IPS-NIHi7 (cell line): ENCODE measurements around the gene S100A8.
"Not testable (repeated sequence)": the region's sequence is repeated elsewhere in the genome, so short reads cannot be mapped to it uniquely, and the experiment has no call there.

Experiments
- DNase-seq: peaks from one replicate; pipeline ENCODE4 v3.0.0; 2012; ENCODE audit warnings: mixed read lengths; ENCODE audit errors: extremely low spot score

Gene S100A8

DNA sequence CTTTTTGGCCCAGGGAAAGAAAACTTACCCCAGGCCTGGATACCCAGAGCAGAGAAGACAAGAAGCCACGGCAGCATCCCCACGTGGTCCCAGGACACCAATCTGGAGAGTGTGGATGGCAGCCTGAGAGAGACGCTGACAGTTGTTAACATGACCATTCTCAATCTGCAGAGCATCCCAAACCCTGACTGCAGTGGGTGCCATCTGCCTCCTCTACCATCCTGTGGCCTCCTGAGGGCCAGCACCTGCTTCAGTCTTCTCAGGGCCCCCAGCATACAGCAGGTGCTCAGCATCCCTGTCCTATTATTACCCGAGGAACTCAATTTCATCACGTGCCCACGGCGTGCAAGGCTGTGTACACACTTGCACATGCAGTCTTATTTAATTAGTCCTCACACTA, 43.0 kb downstream of the S100A8 start:
- no peak for DNase-seq

DNA sequence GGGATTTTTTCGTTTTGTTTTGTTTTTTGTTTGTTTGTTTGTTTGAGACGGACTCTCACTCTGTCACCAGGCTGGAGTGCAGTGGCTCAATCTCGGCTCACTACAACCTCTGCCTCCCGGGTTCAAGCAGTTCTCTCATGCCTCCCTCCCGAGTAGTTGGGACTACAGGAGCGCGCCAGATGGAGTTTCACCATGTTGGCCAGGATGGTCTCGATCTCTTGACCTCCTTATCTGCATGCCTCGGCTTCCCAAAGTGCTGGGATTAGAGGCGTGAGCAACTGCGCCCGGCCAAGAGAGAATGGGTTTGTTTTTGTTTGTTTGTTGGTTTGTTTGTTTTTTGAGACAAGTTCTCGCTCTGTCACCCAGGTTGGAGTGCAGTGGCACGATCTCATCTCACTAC, 43.8 kb downstream of the S100A8 start:
- not testable (repeated sequence) for DNase-seq

DNA sequence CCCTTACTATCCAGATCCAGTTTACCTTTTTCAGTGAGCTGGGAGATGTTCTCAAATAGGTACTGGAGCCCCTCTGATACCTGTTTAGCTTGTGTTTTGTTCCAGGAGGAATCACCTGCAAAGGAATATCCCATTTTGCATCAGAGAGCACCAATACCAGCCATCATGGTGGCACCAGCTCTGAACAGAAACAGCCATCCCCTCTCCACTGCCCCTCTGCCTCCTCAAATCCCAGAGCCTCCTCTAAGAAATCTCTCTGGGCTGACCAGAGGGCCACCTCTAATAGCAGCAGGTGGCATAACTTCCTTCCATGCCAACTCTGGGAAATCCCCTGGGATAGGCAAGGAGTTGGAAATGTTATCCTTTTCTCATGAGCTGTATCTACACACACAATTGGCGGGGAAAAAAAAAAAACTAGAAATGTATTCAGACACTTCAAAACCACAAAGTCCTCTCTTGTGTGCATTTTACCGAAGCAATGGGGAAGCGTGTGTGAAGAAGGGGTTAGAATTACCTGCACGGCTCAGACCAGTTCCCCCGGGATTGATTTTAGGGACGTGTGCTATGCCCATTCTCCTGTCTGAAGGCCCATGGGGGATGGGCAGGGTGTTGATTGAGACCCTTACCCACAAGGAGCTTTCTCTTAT, 44.7 kb downstream of the S100A8 start:
- DNase-seq: peak; percentile 3

DNA sequence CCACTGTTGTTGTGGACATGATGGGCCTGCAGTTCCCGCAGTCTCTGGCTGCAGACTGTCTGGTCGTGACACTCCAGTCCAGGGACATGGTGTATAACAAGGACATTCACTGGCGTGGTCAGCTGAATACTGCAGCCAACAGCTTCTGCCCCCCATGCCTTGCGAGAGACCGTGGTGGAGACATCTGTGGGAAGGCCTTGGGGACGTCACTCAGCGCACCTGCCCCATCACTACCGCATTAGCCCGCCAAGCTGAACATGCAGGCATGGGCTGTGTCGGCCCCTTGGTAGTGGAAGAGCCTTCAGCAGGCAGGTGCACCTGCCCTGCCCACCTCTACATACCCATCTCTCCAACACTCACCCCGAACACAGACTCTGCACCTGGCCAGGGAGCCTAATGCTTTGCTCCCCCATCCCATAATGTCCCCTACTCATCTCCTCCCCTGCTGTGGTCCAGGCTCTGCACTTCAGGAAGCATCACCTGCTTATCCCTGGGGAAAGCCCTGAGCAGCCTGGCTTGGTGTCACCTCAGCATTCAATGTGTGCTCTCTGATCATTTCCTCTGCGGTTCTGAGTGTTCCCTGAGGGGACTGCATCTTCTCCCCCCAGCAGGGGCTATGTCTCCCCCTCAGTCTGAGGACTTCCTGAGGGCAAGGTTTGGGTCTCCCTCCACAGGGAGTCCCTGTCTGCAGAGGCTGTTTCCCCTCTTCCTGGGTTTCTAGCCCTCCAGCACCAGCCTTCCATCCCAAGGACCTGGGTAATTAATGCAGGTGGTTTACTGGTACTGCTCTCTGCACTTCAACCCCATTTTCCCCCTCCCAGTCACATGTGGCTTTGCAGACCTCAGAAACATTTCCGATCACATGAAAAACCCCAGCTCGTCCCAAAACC, 45.4 kb downstream of the S100A8 start:
- peak; percentile 6 for DNase-seq

DNA sequence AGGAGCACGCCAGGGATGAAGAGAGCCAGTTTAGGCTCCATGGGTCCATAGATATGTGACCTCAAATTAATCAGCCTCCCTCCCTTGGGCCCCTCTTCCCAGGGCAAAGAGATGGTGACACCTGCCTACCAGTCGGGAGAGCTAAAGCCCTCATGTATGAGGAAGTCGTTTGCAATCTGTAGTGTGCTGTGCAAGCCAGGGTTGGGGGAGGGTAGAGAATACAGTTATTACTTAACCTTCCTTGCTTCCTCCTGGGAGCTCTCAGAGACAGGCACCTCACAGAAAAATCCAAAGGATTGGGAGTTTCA, 46.2 kb downstream of the S100A8 start:
- DNase-seq: peak; percentile 4

DNA sequence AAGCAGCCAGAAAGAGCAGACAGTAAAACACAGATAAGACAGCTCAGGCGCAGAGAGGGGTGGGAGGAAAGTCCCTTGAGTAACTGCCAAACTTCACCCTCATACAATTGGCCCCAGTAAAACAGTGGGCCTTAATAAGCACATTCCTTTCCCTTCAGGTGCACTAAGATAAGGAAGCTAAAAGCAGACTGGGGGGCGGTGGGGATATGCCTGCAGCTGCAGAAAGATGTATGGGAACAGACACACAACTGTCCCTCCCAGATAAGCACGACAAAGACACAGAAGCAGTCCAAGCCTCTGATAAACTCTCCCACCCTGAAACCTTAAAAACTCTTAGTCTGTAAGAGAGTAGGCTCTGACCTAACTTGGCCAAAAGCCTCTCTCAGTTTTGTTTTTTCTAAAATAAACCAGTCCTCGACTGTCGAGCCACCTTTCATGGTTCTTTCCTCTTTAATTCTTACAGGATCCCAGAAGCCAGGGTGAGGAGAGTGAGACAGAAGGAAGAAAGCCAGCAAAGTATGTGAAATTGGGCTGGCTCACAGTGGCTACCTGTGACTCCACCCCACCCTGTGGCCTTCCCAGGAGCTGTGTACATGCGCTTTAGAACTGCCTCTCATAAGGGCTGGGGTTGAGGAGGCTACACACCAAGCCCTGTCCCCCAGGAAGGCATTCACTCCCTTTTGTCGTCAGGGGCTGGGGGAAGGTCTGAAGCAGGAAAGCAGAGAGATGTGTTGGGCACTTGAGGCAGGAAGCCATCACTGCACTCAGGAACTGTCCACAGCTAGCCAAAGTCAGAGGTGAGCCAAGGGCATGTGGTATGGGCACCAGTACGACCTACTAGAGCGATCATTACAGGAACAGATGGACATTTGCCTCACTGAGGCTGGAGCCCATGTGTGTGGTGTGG, 46.8 kb downstream of the S100A8 start:
- DNase-seq: peak; percentile 8

DNA sequence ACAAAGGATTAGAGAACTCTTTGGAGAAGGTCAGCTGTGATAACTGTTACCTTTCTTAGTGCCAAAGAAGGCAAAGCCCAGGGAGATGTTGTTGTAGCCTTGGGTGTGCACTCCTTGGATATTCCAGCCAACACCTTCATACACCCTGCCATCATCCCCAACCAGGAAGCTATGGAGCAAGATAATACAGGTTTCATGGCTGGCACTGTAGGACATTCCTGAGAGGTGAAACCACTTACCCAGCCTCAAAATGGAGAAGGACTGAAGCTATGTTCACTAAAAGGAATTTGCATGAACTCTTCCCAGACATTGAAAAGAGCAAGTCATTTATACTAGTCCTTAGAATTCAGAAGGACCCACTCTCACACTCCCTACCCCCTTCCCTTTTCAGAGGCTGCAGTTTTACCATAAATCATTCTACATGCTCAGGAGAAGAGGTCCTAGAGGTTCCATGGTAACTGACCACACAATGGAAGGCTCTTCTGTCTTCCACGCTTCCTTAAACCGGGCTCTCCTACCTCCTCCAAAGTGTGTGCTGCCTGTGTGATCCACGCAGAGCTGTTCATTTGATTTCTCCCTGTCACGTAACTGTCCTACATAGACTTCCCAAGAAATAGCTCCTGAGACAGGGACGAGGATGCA, 47.7 kb downstream of the S100A8 start:
- DNase-seq: peak; percentile 5

DNA sequence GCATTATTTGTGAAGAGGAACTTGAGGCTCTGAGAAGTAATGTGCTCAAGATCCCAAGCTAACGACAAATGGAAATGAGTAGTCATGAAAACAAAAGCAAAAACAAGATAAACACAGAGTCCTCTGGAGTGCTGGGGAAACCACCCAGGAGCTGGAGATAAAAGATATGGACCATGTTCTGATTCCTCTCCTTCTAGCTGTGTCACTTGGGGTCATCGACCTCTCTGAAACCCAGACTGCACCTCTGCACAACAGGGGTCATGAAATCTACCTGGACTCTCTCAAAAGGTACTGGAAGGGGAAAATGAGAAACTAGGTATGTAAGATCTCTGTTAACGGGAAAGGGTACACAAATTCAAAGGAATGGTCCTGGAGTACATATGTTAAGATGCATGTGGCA, 48.7 kb downstream of the S100A8 start:
- peak; percentile 7 for DNase-seq

DNA sequence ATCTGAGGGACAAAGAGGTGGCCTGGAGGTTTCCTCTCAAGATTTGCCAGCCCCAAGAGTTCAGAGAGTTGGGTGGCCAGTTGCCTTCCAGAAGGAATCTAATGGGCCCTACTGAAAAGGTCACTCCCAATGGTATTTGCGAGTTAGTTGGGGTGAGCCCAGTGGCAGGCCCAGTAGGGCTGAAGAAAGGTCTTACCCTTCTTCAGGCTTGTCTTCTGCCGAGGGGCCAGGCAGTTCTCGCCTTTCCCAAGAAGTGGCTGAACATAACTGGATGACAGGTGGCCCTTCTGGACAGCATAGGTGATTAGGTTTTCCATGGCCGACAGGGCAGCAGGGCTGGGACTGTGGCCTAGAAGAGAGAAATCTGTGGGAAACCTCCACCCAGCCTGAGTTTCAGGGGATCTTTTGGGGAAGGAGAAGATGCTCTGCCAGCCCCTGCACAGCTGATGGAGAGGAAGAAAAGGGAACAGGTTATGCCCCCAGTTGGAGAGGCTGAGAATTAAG, 49.4 kb downstream of the S100A8 start:
- DNase-seq: no peak

DNA sequence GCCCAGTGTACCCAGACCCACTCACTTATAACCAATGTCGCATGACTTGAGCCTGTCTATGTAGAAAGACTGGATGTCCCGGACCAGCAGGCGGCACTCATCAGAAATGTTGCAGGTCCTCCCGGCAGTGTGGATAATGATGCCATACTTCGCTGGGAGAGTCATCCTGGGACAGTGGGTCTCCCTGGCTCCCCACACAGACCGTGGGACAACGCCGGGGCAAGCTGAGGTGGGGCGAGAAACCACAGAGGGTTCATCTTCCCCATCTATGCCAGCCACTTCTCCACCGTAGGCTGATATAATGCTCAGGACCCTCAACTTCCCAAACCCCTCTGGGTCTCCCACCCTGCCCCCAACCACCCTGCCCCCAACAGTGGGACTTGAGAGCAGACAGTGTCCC, 50.5 kb downstream of the S100A8 start:
- no peak for DNase-seq
